Panc1 (cell line): ENCODE measurements around the gene MLN. TPM values are rescaled to one million over a fixed set of nuclear protein-coding genes. Genes with fewer than 3 reads are reported as not detected.

Experiments
- ATAC-seq: fragments of 200-7000 bp; cut with Tn5 transposase; 2 replicates; pipeline ENCODE4 v1.9.1; 2020; ENCODE audit warnings: mild to moderate bottlenecking, moderate library complexity
- BruUV-seq: library from RNA; stranded (reverse); fragments of 400-500 nt; replicated peaks from 2 replicates; lab custom pipeline; 2021; lab: Mats Ljungman, UMichigan
- CTCF ChIA-PET: fragments of 300-600 bp; sonication (Branson Sonifier 250); formaldehyde crosslinking; loops from one replicate; lab custom pipeline; 2022; ENCODE audit warnings: antibody characterized with exemption; lab: Charles Lee
- POLR2A ChIA-PET: fragments of 300-600 bp; sonication (Branson Sonifier 250); formaldehyde crosslinking; loops from one replicate; lab custom pipeline; 2022; ENCODE audit warnings: antibody characterized with exemption; lab: Charles Lee
- DNase-seq: peaks from one replicate; pipeline ENCODE4 v3.0.0-alpha.2; 2010; ENCODE audit warnings: low read depth, low spot score
- H3K27ac ChIP-seq: 2 replicates; pipeline ENCODE4 v1.5.1; 2011; ENCODE audit warnings: mild to moderate bottlenecking, low read length, inconsistent platforms
- H3K27me3 ChIP-seq: fragments of 200-500 bp; sonication (Bioruptor generic); 2 replicates; pipeline ENCODE4 v1.6.0; 2014; ENCODE audit warnings: low read length, inconsistent platforms; ENCODE audit not compliant: control insufficient read depth, insufficient read depth
- H3K36me3 ChIP-seq: fragments of 200-500 bp; sonication (Bioruptor generic); 2 replicates; pipeline ENCODE4 v1.5.1; 2014; ENCODE audit warnings: inconsistent platforms, mild to moderate bottlenecking, low read length, moderate library complexity; ENCODE audit not compliant: control insufficient read depth, insufficient read depth
- H3K4me1 ChIP-seq: 2 replicates; pipeline ENCODE4 v1.5.1; 2011; ENCODE audit warnings: inconsistent platforms, mild to moderate bottlenecking, low read length, moderate library complexity; ENCODE audit not compliant: control insufficient read depth, insufficient read depth
- H3K4me3 ChIP-seq, 2 experiments: 2 replicates each; pipeline ENCODE4 v1.5.1; 2011 to 2012; ENCODE audit warnings: low read depth in 2 of 2, low read length in 2 of 2, mild to moderate bottlenecking in 2 of 2, inconsistent platforms in 1 of 2, moderate library complexity in 1 of 2
- H3K9me3 ChIP-seq: fragments of 200-500 bp; sonication (Bioruptor generic); 2 replicates; pipeline ENCODE4 v1.5.1; 2014; ENCODE audit warnings: low read depth, mild to moderate bottlenecking, inconsistent platforms, low read length, moderate library complexity; ENCODE audit not compliant: control insufficient read depth, insufficient read depth
- CTCF ChIP-seq: fragments of 450-650 bp; IDR thresholded peaks from 2 replicates; pipeline ENCODE4 v1.5.1; 2017; ENCODE audit warnings: mild to moderate bottlenecking
- POLR2AphosphoS5 ChIP-seq: IDR thresholded peaks from 2 replicates; pipeline ENCODE4 v1.6.1; 2012; ENCODE audit warnings: mild to moderate bottlenecking, low read depth, low read length, moderate library complexity
- REST ChIP-seq, 2 experiments: IDR thresholded peaks; 2 replicates each; pipeline ENCODE4 v1.6.1; 2011 to 2012; ENCODE audit warnings: low read depth in 2 of 2, control low read depth in 1 of 2, low read length in 1 of 2, mild to moderate bottlenecking in 1 of 2, moderate library complexity in 1 of 2; ENCODE audit not compliant: insufficient read depth in 1 of 2
- SIN3A ChIP-seq: IDR thresholded peaks from 2 replicates; pipeline ENCODE4 v1.6.1; 2012; ENCODE audit warnings: low read depth, mild to moderate bottlenecking, low read length, moderate library complexity, borderline replicate concordance; ENCODE audit not compliant: insufficient read depth
- TCF7L2 ChIP-seq: IDR thresholded peaks from 2 replicates; pipeline ENCODE4 v1.6.1; 2011; ENCODE audit warnings: mild to moderate bottlenecking, low read depth, low read length, inconsistent platforms
- in situ Hi-C: cut with HindIII; loops from 2 replicates; pipeline ENCODE4 v1.10.0; 2016; ENCODE audit warnings: low sequenced_read_pairs, low pct_unique_long_range_greater_than_20kb
- intact Hi-C: fragments of 100-400 bp; cut with micrococcal nuclease; formaldehyde crosslinking; loops from one replicate; pipeline ENCODE4 v1.10.0; 2022; ENCODE audit not compliant: unreplicated experiment
- total RNA-seq: library from RNA; stranded (reverse); gene quantifications from one replicate; pipeline ENCODE4 v1.2.1, GENCODE V29; 2021; ENCODE audit not compliant: unreplicated experiment

The MLN gene
- total RNA-seq, 1 experiment from 2014 or later: not detected

- Histone ChIP-seq H3K9me3 (no peaks in the 10 kb centered on the region), H3K27me3 (no peaks in the 10 kb centered on the region), H3K27ac (no peak overlapping the region), H3K36me3 (no peaks in the 10 kb centered on the region), H3K4me1 (no peaks in the 10 kb centered on the region), H3K4me3 (no peak overlapping the region)
- intact Hi-C loops: no loop called here
- BruUV-seq: no TSS peak
- DNase-seq (no peak), ATAC-seq (no peak)
- ChIA-PET CTCF (interaction anchor here (0.6 to 1.6 kb wide), 2 partner anchors 211 to 657 kb away, joined by 4 read pairs; no protein-coding TSS in a partner anchor), POLR2A (no interaction called here)
- TF ChIP-seq REST (IDR thresholded peaks at IDR 0.05; ENCODE audit: insufficient read depth in 1 of 2, low read depth in 2 of 2, low read length in 1 of 2) (no peak), SIN3A (no peak), CTCF (no peak), POLR2AphosphoS5 (no peak), TCF7L2 (no peak)
- in situ Hi-C loops: no loop called here
Observed at GRCh38 chr6:33817489-33817888, 13.7 kb upstream of the MLN start.

GRCh38 chr6:33816911-33817310 lies 13.1 kb upstream of the MLN start:
- intact Hi-C loops: no loop called here
- no peak for ATAC-seq
- in situ Hi-C loops: no loop called here
- CTCF ChIA-PET: interaction anchor here (1.6 kb wide), 1 partner anchor 211 kb away, joined by 4 read pairs; no protein-coding TSS in a partner anchor
- H3K27me3 ChIP-seq: no peaks in the 10 kb centered on the region
- BruUV-seq: no TSS peak
- H3K4me3 ChIP-seq: no peak overlapping the region
- H3K4me1 ChIP-seq: no peaks in the 10 kb centered on the region
- DNase-seq: no peak
- POLR2A ChIA-PET: no interaction called here
- no peak overlapping the region for H3K27ac ChIP-seq
- H3K36me3 ChIP-seq: no peaks in the 10 kb centered on the region
- no peaks in the 10 kb centered on the region for H3K9me3 ChIP-seq
- no peak for TF ChIP-seq POLR2AphosphoS5
- no peak for TF ChIP-seq REST (IDR thresholded peaks at IDR 0.05; ENCODE audit: insufficient read depth in 1 of 2, low read depth in 2 of 2, low read length in 1 of 2)
- no peak for TF ChIP-seq TCF7L2
- TF ChIP-seq SIN3A: no peak
- TF ChIP-seq CTCF: no peak
